ENCODE results near the gene SFRP2.

GRCh38 chr4:153822316-153822715, 33.4 kb upstream of the SFRP2 start:
- TF ChIP-seq, protein P1, sequence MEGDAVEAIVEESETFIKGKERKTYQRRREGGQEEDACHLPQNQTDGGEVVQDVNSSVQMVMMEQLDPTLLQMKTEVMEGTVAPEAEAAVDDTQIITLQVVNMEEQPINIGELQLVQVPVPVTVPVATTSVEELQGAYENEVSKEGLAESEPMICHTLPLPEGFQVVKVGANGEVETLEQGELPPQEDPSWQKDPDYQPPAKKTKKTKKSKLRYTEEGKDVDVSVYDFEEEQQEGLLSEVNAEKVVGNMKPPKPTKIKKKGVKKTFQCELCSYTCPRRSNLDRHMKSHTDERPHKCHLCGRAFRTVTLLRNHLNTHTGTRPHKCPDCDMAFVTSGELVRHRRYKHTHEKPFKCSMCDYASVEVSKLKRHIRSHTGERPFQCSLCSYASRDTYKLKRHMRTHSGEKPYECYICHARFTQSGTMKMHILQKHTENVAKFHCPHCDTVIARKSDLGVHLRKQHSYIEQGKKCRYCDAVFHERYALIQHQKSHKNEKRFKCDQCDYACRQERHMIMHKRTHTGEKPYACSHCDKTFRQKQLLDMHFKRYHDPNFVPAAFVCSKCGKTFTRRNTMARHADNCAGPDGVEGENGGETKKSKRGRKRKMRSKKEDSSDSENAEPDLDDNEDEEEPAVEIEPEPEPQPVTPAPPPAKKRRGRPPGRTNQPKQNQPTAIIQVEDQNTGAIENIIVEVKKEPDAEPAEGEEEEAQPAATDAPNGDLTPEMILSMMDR (IDR thresholded peaks at IDR 0.05) = no peak
- no peak for TF ChIP-seq POLR2A (IDR thresholded peaks at IDR 0.05)

Measured in Peyer's patch (tissue), 4 donors.